Activated T-cell treated with anti-CD3 and anti-CD28 coated beads for 1 hour (primary cell): ENCODE results near the gene GREM2.

ENCODE experiments used
- DNase-seq: peaks from one replicate; pipeline ENCODE4 v3.0.0-alpha.2; 2020; ENCODE audit warnings: low read depth

GREM2 gene

DNA sequence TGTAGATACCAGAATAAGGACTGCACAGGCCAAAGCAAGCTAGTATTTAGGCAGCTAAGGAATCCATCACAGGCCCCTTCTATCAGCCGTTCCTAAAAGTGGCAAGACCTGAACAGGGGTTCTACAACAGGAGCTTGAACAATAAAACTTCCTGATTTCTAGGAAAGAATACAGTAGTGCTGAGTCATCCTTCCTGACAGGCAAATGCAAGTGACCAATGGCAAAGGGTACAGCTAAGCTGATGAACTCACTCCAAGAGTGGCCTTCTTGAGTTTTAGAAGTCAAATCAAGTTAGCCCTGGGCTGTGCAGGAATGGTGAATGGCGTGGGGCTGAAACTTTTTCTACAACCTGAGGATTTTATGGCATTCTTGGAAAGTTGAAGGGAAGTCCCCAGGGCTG lies 112.9 kb downstream of the GREM2 start:
- DNase-seq, result no peak

DNA sequence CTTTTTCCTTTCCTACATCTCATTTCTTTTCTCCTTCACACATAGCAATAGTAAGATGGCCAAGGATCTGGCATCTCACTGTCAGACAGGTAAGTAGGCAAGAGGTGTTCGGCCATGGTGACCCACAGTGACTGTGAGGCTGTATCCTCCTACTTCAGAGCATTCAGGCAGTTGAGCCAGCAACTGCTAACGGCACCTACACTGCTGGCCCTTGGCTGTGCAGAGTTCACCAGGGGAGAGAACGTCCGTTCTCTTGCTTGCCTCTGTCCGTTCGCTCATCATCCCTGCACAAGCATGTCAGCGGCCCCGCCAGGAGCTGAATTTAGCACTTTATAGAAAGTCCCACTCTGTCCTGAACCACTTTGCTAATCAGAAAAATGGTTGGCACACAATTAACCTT lies 113.6 kb downstream of the GREM2 start:
- no peak for DNase-seq

DNA sequence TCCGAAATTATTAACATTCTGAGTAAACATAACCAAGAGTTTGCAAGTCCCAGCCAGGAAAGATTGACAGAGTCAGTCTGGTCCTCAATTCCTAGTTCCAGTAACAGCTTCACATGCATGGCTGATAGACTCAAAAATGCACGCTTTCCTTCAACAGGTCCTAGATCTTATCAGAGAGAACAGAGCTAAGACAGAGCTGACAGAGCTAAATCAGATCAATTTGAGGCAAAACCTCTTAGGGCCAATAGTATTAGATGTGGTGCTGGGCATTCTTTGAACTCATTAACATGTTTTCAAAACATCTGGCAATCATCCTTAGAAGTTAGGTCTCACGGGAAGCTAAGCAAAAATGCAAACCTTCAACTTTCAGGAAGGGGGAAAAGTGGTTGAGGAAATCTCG lies 114.0 kb downstream of the GREM2 start:
- no peak for DNase-seq

DNA sequence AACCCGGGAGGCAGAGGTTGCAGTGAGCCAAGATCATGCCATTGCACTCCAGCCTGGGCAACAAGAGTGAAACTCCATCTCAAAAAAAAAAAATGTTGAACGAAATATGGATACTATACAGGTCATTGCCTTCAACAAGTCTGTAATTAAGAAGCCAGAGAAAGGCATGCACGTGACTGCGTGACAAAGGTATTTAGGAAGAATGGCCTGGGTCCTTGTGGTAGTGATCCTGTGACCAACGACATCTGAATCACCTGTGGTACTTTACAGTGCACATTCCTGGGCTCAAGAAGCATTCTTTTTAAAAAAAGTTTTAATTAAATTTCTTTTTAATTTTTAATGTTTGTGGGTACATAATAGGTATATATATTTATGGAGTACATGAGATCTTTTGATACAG lies 115.0 kb downstream of the GREM2 start:
- DNase-seq, result no peak

DNA sequence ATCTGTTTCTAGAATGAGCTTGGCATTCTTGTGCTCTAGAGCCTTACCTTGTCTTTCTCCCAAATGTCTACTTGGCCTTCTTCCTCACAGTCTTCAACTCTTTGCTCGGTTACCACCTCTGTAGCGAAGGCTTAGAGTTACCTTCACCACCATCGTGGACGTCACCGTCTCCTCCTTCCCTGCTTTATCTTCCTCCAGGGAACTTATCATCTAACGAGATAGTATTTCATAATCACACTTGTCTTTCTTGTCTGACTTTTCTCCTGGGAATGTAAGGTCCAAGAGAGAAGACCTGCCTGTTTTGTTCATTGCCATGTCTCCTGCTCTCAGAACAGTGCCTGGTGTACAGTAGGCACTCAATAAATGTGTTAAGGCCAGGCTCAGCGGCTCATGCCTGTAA lies 115.6 kb downstream of the GREM2 start:
- DNase-seq, result no peak

DNA sequence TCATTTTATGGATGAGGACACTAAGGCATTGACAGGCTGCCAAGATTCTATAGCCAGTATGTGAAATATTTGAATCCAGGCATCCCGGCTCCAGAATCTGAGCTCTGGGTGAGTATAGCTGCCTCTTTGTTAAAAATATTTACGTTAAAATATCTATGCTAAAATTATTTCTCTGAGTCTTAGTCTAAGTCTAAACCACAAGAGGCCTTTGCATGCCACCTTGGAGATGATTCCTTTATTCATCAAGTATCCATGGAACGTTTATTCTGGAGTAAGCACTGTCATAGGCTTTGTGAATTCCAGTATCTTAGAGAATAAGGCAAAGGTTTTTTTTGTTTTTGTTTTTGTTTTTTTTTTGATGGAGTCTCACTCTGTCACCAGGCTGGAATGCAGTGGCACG lies 116.4 kb downstream of the GREM2 start:
- no peak for DNase-seq

DNA sequence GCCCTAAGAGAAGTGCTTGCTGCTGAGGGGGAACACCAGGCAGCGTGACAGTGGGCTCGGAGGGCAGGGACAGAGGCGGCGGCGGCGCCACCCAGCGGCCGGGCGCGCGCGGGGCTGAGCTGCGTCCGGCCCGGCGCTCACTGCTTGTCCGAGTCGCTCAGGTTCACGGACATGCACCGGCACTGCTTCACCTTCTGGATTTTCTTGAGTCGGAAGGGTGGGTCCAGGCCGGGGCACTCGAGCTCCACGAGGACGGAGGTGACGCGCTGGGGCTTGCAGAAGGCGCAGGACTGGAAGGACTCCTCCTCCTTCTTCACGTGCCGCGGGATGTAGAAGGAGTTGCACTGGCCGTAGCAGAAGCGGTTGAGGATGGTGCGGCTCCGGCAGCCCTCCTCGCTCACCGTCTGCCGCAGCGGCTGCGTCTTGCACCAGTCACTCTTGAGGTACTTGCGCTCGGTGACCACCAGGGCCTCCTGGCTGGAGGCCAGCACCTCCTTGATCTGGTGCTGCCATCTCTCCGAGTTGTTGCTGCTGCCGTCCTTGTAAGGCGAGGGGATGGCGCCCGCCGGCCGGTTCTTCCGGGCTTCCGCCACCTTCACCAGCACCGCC lies 119.0 kb downstream of the GREM2 start:
- no peak for DNase-seq

DNA sequence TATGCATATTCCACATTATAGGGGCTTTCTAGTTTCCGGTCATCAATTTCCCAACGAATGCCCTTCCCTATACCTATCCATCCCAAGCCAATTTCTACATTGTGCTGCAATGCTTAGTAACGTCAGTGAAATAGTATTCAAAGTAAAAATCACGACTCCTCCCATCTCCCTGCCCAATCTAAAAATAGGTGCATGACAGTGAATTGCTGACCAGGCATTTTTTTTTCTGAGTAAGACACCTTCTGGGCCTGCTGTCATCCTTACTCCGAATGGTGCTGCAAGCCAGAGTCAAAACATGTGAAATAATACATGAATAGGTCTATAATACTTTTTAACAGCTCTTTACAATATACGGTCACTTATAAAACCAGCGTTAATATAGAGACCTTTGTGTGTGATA lies 120.2 kb downstream of the GREM2 start:
- no peak for DNase-seq

DNA sequence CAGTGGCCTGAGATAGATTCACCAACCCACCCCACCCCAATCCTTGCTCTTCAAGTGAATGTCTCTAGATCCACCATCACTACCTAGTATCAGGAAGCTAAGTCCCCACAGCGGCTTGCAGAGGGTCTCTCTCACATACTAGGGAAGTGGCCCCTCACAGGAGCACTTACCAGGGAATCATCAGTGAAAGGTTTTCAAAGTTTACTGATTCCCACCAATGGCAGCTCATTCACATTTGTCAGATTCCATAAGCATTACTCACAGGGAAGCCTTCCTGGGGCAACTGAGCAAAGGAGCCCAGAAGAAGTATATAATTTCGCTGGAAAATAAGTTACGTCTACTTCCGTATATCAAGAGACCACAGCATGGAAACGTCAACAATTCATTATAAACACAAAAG lies 120.8 kb downstream of the GREM2 start:
- DNase-seq, result no peak

DNA sequence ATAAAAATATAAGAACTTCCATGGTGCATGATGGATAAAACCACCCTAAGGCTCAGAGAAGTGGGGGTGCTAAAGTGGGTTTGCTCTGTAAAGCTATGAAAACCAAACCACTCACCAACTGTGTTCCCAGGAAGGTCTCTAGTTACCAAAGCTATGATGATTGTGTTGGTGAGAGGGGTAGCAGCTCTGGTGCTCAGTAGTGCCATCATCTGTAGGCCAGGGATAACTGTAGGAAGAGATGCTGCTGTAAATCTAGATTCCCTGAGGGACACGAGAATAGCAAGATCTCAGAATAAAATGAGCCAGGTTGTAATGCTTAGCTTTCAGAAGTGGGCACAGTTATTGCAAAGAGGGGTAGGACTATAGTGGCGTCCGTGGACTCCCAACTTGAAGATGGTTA lies 124.5 kb downstream of the GREM2 start:
- DNase-seq, result no peak

DNA sequence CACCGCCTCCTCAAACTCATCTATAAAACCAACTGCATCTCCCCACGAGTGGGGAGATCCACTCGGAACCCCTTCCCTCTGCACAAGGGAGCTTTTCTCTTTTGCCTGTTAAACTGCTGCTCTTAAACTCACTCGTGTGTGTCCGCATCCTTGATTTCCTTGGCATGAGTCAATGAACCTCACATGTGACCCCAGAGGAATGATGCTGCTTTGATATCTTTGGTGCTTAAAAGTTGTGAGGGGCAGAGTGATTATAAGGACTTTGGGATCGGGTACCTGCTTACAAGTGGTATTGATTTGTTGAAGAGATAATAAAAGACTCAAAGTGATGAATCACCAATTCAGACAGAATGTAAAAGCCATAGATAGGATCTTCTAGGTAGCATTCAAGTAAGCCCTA lies 125.3 kb downstream of the GREM2 start:
- no peak for DNase-seq

DNA sequence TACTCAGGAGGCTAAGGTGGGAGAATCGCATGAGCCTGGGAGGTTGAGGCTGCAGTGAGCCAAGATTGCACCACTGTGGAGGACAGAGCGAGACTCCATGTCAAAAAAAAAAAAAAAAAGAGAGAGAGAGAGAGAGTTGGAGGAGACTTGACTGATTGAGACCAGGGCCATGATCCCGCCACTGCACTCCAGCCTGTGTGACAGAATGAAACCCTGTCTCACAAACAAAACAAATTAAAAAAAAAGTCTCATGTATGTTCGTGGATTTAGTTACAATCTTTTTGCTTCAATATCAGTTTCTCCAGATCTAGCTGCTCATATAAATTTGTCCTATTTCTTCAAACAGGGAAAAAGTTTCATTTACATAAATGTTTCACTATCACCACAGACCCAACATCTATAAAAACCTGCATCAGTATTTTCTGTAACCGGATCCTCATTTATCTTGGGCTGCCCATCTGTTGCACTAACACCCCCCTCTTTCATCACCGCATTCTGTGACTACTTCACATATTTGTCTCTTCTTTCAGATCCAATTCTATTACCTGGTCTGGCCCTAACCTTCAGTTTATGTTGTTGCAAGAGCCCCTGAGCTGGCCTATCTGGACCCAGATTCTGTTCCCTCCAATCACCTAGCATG lies 127.0 kb downstream of the GREM2 start:
- no peak for DNase-seq

DNA sequence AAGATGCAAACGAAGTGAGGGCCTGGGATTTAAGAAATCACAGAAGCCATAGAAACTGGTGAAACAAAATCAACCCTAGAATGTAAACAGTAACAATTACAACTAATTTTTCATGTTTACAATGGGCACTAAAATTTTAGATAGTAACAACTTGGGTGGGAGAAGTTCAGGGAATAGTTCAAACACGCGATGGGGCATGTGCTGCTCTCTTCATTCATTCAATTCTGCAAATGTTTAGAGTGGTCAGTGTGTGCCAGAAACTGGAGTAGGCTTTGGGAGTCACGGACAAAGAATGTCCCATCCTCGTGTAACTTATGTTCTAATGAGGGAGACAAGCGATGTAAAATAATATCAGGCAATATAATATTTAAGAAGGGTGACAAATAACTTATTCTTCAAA lies 133.4 kb downstream of the GREM2 start:
- DNase-seq, result no peak

DNA sequence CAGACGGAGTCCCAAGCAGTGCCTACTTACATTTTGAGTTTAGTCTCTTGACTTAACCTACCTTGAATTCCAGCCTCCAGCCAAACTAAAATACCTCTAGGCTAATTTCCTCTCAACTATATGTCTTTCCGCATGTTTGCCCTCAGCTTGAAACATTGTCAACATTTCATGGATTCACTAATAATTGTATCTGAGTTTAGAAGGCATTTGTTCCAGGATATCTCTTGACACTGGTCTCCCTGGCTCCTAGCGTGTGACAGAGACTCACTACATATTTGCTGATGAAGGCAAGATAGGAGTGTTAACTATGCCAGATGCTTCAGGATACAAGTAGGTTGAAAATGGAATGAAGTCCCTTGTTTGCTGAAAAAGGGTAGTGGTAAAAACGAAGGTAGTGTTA lies 136.1 kb downstream of the GREM2 start:
- DNase-seq, result no peak

DNA sequence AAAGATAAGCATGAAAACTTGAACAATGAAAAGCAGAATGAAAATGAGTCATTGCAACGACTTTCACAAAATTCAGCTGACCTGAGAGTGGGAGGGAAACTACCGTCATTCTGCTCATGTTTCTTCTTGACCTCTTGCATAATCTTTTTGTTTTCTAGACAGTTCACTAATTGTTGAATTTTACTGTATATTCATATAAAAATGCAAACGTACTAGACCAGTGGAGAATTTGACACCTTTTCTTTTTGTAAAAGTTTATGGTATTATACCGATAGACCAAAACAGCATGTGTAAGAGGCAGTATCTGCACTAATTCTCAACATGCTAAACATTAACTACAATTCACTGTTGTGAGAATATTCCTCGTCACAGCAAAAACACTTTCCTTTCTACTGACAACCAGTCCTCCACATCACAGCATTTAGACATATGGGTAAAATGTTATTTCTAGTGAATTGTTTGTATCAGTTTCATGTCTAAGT lies 137.8 kb downstream of the GREM2 start:
- DNase-seq, result no peak

DNA sequence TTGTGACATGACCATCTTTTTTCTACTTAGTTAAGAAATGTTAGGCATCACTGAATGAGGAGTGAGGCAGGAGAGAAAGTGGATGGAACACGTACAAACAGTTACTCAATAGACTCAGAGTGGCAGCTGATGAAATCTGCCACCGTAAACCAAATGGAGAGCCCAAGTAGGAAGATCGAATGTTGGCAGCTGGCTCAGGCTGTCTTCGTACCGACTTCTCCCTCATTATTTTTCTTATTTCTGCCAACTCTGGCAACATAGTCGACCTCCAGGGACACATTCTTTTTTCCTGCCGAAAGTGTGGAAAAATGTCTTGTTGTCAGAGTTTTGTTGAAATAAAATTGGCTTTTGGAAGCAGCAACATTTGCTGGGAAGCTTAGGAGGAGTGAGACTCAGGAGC lies 143.3 kb downstream of the GREM2 start:
- DNase-seq, result no peak

DNA sequence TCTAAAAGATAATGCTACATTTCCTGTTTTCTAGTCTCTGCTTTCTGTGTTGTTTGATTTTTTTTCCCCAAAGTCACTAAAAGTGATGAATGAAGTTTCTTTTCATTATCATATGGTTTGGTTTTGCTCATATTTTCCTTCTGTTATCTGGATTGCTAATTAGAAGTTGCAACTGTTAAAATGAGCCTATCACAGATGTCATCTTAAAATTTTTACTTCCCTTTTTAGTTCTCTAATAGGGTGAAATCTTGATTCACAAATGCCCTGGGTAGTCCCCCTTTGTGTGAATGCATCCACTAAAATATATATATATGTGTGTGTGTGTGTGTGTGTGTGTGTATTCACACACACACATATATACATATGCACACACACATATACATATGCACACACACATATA lies 144.1 kb downstream of the GREM2 start:
- DNase-seq, result no peak

DNA sequence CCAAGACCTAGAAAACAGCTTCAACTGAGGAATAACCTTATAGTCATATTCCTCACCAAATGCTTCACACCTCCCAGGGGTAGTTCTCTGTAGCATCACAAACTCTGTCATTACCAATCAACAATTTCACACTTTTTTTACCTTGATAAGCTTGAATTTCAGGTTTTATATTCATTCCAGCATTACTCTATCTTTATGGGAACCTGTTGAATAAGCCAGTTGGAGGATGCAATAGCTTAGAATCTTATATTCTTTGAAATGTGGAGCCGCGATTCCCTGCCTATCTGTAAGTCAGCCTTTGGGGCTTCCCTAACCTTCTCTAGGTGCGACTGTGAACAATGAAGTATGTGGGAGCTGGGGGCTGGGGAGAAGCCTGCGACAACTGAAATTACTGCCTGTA lies 145.4 kb downstream of the GREM2 start:
- DNase-seq, result no peak

DNA sequence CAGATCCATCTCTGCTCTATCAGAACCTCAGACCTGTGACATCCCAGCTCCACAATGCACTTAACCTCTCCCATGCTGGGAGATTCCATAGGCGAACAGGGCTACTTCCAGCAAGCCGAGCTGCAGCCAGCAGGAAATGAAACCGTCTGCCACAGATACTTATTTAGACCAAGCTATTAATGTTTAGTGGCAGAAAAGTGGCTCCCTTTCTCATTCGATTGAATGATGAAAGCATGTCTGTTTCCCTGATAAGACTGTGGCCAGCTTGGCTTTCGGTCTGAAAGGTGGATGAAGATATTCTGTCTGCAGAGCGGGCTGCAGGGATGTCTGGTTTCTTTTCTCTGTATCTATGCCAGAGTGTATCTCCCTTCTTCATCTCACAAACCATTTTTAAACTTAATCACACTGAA lies 146.4 kb downstream of the GREM2 start:
- DNase-seq, result no peak

DNA sequence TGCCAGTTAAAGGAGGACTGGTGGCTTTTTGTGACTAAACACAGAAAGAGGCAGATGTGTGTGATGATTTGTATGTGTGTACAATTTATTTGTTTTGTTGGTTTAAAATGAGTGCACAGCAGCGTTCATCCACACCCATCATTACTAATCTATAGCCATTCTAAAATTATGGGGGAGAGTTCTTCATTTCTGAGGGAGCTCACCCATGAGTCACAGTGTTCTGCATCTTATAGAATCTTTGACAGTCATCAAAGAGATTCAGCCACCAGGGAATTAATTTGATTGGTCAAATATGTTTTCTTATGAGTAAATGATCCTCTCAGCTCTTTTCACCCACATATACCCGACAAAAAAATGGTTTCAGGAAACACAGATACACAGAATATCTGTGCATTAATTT lies 147.9 kb downstream of the GREM2 start:
- no peak for DNase-seq

DNA sequence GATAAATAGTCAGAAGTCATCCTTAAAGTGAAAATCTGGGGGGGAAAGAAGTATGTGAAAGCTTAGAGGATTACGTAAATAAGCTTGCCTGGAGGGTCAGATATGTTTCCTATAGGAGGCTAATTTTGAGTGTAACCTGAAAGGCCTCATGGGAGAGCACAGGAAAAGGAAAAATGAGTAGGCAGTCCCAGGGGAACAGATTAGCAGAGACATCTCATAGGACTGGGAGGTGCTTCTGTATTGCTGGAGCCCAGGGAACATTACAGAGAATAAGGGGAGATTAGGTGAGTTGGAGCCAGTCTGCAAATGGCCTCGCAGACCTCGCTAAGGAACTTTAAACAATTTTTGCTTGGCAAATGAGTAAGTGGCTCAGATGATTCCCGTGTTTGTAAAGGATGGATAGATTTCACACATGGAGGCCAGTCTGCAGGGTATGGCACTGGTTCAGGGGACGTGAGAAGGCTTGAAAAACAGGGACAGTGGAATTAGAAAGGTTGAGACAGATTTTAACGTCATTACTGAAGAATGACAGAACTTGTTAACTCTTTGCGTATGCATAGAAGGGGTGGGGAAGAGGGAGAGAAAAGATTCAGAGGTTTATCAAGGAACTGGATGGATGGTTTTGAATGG lies 149.1 kb downstream of the GREM2 start:
- DNase-seq, result no peak

DNA sequence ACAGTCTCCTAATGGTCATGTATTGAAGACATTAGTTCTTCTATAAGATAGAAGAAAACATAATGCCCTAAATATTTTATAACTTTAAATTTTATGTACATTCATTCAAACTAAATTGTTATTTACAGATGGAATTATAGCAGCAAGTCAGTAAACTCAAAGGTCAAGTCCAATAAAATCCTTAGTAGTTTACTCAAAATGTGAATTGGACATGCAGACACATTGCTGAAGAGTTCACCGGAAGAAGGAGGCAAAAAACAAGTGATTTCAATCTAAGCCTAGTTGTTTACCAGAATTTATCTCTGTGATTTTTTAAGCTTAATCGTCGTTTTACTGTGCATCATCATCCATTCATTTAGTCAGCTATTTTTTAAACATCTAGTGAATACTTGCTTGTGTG lies 149.7 kb downstream of the GREM2 start:
- DNase-seq, result no peak

DNA sequence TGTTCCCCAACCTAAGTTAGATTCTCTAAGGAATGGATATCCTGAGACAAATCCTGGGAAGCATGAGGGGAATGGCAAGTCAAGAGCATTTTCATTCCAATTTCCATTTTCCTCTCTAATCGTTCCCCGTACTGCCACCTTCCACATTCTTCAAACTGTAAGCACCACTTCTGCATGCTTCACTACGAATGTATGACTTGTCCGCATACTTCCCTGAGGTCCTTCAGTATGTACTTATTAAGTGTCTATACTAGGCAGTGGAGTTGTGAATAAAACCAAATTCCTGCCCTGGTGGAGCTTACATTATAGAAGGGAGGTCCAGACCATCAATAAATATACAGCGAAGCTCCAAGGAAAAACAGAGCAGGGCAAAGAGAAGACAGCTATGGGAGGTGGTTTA lies 154.8 kb downstream of the GREM2 start:
- DNase-seq, result no peak
